Stimulated activated CD4-positive, alpha-beta T cell treated with anti-CD3 and anti-CD28 coated beads, TNF-alpha, amount 100 ng/mL, for 4 hours (primary cell): ENCODE results near the gene MSI2.

Source experiments
- DNase-seq, 3 experiments: peaks; one replicate each; pipeline ENCODE4 v3.0.0-alpha.2; 2020; ENCODE audit warnings: low read depth in 3 of 3

MSI2 gene

GRCh38 chr17:57599271-57600045 is 343.1 kb downstream of the MSI2 start:
- DNase-seq = no peak

- no peak for DNase-seq
Observed at GRCh38 chr17:57600074-57600473, 343.8 kb downstream of the MSI2 start.

- DNase-seq = no peak
Observed at GRCh38 chr17:57601143-57601735, 344.9 kb downstream of the MSI2 start.

GRCh38 chr17:57602896-57603295 is 346.6 kb downstream of the MSI2 start:
- DNase-seq = no peak

GRCh38 chr17:57603546-57603945 is 347.2 kb downstream of the MSI2 start:
- DNase-seq = no peak

DNA sequence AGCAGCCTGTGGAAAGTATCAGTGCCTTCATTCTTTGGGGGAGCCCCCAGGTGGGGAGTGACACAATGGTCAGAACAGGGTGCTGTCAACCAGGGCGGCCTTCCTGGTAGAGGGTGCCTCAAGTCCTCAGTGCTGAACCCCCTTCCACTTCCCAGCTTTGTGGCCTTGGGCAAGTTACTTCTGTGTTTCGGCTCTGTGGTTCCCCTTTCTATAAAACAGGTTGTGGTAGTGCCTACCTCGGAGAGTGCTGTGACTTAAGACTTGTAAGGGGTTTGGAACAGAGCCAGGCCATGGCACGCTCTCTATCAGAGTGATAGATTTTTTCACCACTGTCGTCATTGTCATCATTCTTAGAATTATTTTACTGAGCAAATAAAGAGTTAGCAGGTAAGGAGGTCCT is 347.7 kb downstream of the MSI2 start:
- DNase-seq = peak; percentile 19 to 53 (median 30)

GRCh38 chr17:57604771-57605674 is 348.7 kb downstream of the MSI2 start:
- DNase-seq = no peak

DNA sequence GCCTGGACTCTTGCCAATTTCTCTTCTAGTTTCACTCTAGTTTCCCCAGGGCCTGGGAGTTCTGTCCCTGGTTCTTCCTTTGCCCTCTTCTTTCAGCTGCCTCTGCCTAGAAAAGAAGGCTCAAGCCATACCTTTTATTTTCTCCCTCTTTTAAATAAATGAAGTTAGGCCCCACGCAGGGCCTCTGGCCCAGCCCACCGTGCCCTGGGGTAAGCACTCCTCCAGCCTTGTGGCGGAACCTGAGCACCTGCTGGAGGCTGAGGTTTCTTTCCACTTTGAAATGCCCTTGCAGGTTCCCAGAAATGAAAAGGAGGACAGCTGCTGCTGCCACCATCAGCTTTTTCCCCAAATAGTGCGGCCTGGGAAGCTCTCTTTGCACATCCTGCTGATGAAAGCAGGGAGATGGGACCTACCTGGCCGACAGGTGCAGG is 349.4 kb downstream of the MSI2 start:
- DNase-seq = no peak

DNA sequence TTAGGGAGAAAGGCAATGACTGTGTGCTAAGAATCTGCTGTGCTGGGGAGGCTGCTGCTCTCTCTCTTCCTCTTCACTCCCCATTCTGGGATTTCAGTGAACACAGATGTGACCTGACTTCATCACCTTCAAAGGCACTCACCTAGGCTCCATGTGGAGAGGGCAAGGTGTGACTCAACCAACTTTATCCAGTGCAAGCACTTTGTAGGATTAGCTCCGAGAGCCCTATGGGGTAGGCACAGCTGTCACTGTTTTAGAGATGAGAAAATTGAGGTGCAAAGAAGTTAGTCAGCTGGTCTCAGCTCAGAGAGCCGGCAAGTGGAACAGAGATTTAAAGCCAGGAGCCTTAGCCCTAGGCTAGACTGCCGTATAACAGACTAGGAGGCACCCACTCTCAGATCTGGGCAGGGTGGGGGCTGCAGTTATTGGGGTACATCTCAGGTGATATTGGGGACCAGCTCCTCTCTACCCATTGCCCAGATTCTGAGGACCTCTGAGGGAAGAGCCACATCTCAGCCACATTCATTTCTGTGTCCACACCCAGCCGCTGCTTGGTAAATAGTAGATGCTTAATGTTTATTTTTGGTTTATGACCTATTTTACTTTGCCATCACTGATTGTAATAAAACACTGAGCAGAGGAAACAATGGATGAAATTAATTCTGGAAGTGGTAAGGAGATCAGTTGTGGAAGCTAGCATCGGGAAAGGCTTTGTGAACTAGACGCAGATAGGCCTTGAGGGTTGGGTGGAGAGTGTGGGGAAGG is 350.0 kb downstream of the MSI2 start:
- no peak for DNase-seq

- no peak for DNase-seq
Observed at GRCh38 chr17:57607553-57608120, 351.3 kb downstream of the MSI2 start.

DNA sequence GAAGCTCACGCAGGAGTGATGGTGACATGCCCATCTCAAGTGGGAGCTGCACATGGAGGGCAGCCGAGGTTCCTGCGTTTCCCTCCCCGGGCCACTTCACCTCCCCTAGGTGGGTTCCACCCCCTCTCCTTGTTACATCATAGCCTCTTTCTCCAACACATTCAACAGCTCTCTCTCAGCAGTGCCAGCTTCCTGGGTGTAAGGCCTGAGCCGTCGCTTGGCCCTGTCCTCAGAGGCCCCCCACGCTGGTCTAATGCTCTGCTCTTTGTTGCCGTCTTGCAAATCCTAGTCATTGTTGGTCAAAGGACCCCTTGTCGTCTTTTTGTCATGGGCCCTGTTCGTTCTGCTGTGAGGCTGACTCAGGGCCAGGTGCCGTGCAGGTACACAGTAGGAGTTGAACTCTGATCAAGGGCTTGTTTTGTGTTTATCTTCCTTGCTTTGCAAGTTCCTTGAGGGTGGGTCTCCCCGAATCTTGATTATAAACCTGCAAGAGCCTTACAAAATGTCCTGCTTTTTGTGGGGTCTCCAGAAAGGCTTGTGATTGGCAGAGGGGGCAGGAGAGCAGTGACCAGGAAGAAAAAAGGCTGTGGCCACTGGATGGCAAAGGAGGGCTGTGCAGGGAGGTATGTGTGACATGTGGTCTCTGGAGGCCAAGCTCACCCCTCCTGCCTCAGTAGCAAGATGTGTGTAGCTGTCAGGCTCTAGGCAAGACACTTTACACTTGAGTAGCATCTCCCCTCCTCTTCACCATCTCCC is 352.2 kb downstream of the MSI2 start:
- no peak for DNase-seq

DNA sequence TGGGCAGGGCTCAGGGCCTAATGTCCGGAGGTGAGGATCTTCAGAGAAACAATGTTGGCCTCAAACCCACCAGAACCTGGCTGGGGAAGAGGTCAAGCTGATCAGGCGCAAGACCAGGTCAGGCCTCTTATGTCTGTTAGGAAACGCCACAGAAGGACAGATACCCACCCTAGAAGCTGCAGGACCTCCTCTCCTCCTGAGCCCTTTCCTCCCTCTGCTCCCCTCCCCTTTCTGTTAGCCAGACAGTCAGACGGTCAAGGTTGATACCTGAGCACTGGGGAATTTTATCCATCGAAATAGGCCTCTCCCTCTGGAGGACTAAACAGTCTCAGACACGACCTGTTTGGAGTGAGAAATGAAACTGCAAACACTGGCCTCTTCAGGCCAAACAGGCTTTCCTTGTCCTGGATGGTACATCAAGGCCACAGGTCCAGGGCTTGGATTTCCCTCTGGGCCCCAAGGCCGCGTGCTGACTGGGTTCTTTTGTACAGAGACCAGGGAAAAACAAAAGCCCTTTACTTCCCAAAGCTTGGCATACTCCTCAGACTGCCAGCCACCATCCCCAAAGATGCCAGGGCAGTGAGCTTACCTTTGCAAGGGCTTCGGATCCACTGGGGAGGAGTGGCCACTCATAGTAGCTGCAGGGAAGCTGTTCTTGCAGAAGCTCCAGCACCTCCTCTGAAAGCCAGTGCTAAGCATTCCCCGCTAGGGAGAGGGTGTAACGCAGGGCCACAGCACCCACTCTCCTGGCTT is 353.0 kb downstream of the MSI2 start:
- DNase-seq = no peak

GRCh38 chr17:57609878-57610270 is 353.6 kb downstream of the MSI2 start:
- no peak for DNase-seq

DNA sequence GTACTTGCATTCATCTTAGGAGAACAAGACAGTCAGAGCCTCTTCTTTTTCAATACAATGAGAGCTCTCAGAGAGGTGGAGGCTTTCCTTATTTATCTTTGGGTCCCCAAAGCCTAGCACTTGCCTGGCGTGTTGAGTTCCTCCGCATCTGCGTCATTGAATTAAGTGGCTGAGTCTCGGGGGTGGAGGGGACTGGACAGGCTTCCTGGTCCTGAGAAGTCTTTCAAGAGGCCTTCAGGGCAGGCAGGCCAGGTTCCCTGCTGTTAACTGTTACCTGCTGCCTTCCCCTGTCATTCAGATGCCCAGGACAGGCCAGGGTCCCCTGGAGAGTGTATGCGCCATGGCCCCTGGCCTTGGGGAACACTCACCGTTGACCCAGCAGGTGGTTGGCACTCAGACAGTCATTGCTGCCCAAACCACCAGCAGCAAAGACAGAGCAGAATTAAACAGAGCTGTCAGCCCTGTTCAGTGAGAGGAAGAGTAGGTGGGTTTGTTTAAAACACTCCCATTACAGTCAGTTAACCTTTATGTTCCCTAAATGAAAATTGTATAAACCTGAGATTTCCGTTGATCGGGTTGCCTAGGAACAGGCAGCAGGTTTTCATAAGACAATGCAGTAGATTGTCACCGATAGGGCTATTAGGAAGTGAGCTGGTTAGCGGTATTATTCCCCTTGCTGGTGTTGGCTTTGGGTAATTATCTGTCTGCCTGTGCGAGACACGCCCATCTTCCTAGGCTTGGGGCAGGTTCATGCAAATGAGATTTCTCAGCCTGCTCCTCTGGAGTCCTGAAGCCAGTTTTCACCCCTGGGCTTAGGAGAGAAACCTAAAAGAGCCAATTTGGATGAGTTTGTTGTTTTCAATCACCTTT is 356.1 kb downstream of the MSI2 start:
- DNase-seq = no peak

- DNase-seq = no peak
Observed at GRCh38 chr17:57614742-57615141, 358.4 kb downstream of the MSI2 start.

GRCh38 chr17:57615836-57616757 is 359.8 kb downstream of the MSI2 start:
- DNase-seq = no peak

DNA sequence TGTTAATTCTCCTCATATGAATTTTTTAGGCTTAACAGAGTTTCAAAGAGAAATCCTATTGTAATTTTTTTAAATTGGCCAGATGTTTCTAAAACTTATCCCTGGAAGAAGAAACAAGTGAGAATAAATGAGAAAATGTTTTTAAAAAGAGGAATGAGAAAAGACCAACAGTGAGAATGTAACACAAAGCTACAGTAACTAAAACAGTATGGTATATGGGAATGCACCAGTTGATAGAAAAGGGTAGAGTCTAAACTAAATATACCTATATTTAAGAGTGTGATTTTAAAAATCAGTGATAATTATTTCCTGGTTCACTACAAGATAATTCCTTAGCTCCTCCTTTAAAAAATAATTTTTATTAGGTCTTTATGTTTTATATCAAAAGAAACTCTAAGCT is 360.9 kb downstream of the MSI2 start:
- DNase-seq = no peak
